Mesendoderm (in vitro differentiated cells): ENCODE data around the gene DDX54.
A peak's percentile ranks its signal among the peaks of the same experiment; 100 is the strongest.

ENCODE experiments used
- DNase-seq: peaks from one replicate; pipeline ENCODE4 v3.0.0; 2013
- H2AK5ac ChIP-seq: 2 replicates; pipeline ENCODE4 v1.6.1; 2013; ENCODE audit warnings: low read length, inconsistent platforms
- H2BK120ac ChIP-seq: 2 replicates; pipeline ENCODE4 v1.6.1; 2013; ENCODE audit warnings: low read depth, mild to moderate bottlenecking, low read length, moderate library complexity, mixed read lengths
- H2BK15ac ChIP-seq: replicated peaks from 2 replicates; pipeline ENCODE4 v1.6.1; 2013; ENCODE audit warnings: low read depth, mild to moderate bottlenecking, moderate library complexity
- H2BK5ac ChIP-seq: 2 replicates; pipeline ENCODE4 v1.6.1; 2013; ENCODE audit warnings: low read length, inconsistent platforms
- H3K18ac ChIP-seq: 2 replicates; pipeline ENCODE4 v1.6.1; 2013; ENCODE audit warnings: mild to moderate bottlenecking, low read length, mixed read lengths
- H3K23ac ChIP-seq: one replicate; pipeline ENCODE4 v1.6.1; 2013; ENCODE audit warnings: low read length
- H3K27ac ChIP-seq: 2 replicates; pipeline ENCODE4 v1.5.1; 2013; ENCODE audit warnings: low read depth, mild to moderate bottlenecking, inconsistent platforms, low read length, moderate library complexity
- H3K27me3 ChIP-seq: 2 replicates; pipeline ENCODE4 v1.6.1; 2013; ENCODE audit warnings: low read length, control low read depth, mild to moderate bottlenecking, inconsistent platforms; ENCODE audit not compliant: insufficient read depth, poor library complexity
- H3K36me3 ChIP-seq: 2 replicates; pipeline ENCODE4 v1.6.1; 2013; ENCODE audit warnings: low read length, inconsistent platforms; ENCODE audit not compliant: control insufficient read depth, insufficient read depth
- H3K4ac ChIP-seq: one replicate; pipeline ENCODE4 v1.6.1; 2013; ENCODE audit warnings: low read depth, mild to moderate bottlenecking, low read length, moderate library complexity
- H3K4me1 ChIP-seq: 2 replicates; pipeline ENCODE4 v1.6.1; 2013; ENCODE audit warnings: low read depth, low read length, inconsistent platforms; ENCODE audit not compliant: control insufficient read depth
- H3K4me2 ChIP-seq: 2 replicates; pipeline ENCODE4 v1.6.1; 2013; ENCODE audit warnings: low read length
- H3K4me3 ChIP-seq: 2 replicates; pipeline ENCODE4 v1.5.1; 2013; ENCODE audit warnings: mild to moderate bottlenecking, low read length
- H3K56ac ChIP-seq: one replicate; pipeline ENCODE4 v1.6.1; 2013; ENCODE audit warnings: low read length
- H3K79me1 ChIP-seq: 2 replicates; pipeline ENCODE4 v1.6.1; 2013; ENCODE audit warnings: low read length, inconsistent platforms
- H3K79me2 ChIP-seq: 2 replicates; pipeline ENCODE4 v1.6.1; 2013; ENCODE audit warnings: mild to moderate bottlenecking, low read length; ENCODE audit not compliant: control insufficient read depth, insufficient read depth
- H3K9ac ChIP-seq: 2 replicates; pipeline ENCODE4 v1.6.1; 2013; ENCODE audit warnings: low read length, inconsistent platforms
- H4K5ac ChIP-seq: one replicate; pipeline ENCODE4 v1.6.1; 2013; ENCODE audit warnings: low read length
- H4K8ac ChIP-seq: one replicate; pipeline ENCODE4 v1.6.1; 2013; ENCODE audit warnings: low read depth, mild to moderate bottlenecking, control low read depth, low read length, moderate library complexity
- WGBS: extraction: QIAGEN DNeasy Blood & Tissue Kit; methylation state at CpG from one replicate; pipeline ENCODE4 v1.1.7; 2013; ENCODE audit warnings: low lambda C conversion rate, missing lambda C conversion rate; ENCODE audit not compliant: insufficient coverage; ENCODE audit errors: extremely low coverage; 5-methylcytosine and 5-hydroxymethylcytosine counted together

DDX54 gene

GRCh38 chr12:113181975-113182374, 3.3 kb downstream of the DDX54 start:
- no peak overlapping the region for H2BK120ac ChIP-seq
- H3K27me3 ChIP-seq, result no peaks in the 10 kb centered on the region
- no CpG with 5 or more reads among the region's 3 CpGs for WGBS
- no peak overlapping the region for H2AK5ac ChIP-seq
- H2BK15ac ChIP-seq, result no peak overlapping the region
- H2BK5ac ChIP-seq, result no peak overlapping the region
- H3K23ac ChIP-seq, result no peak overlapping the region
- H3K18ac ChIP-seq, result no peak overlapping the region
- H3K4me3 ChIP-seq, result no peak overlapping the region
- H3K79me2 ChIP-seq, result peaks cover 22% of the 10 kb centered on the region
- H4K8ac ChIP-seq, result no peak overlapping the region
- no peaks in the 10 kb centered on the region for H3K4me1 ChIP-seq
- H3K79me1 ChIP-seq, result peaks cover 13% of the 10 kb centered on the region
- no peak overlapping the region for H3K27ac ChIP-seq
- H3K56ac ChIP-seq, result no peak overlapping the region
- no peak overlapping the region for H4K5ac ChIP-seq
- no peak overlapping the region for H3K4me2 ChIP-seq
- peaks cover 13% of the 10 kb centered on the region for H3K36me3 ChIP-seq
- no peak for DNase-seq
- no peak overlapping the region for H3K4ac ChIP-seq
- no peak overlapping the region for H3K9ac ChIP-seq

DNA sequence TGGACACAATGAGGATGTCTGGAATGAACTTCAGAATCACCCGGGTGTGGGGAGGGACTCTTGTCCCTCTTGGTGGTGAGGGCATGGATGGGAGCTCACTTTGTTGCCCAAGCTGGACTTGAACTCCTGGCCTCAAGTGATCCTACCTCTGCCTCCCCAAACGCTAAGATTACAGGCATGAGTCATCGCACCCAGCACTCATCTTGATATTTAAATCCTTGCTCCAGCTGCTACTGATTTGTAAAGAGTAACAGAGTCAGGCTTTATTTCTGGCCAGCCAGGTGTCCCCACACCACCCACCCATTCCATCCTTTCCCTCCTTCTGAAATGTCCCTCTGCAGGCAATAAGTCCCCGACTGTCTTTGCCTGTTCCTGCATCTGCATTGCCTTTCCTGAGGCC, 4.9 kb downstream of the DDX54 start:
- WGBS, result no CpG with 5 or more reads among the region's 4 CpGs
- H3K27ac ChIP-seq, result no peak overlapping the region
- no peak overlapping the region for H3K4me2 ChIP-seq
- no peak overlapping the region for H3K56ac ChIP-seq
- H3K79me1 ChIP-seq, result peaks cover 8% of the 10 kb centered on the region
- DNase-seq, result no peak
- H2BK5ac ChIP-seq, result no peak overlapping the region
- H4K5ac ChIP-seq, result no peak overlapping the region
- no peaks in the 10 kb centered on the region for H3K4me1 ChIP-seq
- H3K23ac ChIP-seq, result no peak overlapping the region
- H3K27me3 ChIP-seq, result no peaks in the 10 kb centered on the region
- H2AK5ac ChIP-seq, result no peak overlapping the region
- no peak overlapping the region for H3K18ac ChIP-seq
- H3K36me3 ChIP-seq, result peaks cover 14% of the 10 kb centered on the region
- no peak overlapping the region for H2BK120ac ChIP-seq
- no peak overlapping the region for H2BK15ac ChIP-seq
- H4K8ac ChIP-seq, result no peak overlapping the region
- H3K4ac ChIP-seq, result no peak overlapping the region
- H3K79me2 ChIP-seq, result peaks cover 19% of the 10 kb centered on the region
- no peak overlapping the region for H3K9ac ChIP-seq
- H3K4me3 ChIP-seq, result no peak overlapping the region

DNA sequence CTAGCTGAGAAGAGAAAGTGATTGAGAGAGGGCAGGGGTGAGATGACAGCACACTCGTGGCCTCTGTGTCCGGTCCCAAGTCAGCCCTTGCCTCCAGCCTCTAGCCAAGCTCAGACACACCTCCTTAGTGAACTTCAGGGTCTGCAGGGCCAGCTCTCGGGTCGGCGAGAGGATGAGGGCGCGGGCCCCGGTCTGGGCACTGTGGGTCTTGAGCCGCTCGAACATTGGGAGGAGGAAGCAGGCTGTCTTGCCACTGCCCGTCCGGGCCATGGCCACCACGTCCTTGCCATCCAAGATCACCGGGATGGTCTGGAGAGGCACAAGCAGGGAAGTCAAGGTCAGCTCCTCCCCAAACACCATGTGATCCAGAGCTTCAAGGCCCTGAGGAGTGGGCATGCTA, 6.3 kb downstream of the DDX54 start:
- no peak overlapping the region for H3K4ac ChIP-seq
- no peak overlapping the region for H4K5ac ChIP-seq
- no peak overlapping the region for H3K56ac ChIP-seq
- no peak overlapping the region for H4K8ac ChIP-seq
- H3K79me2 ChIP-seq, result peaks cover 14% of the 10 kb centered on the region
- H3K27ac ChIP-seq, result no peak overlapping the region
- H3K18ac ChIP-seq, result no peak overlapping the region
- no peak overlapping the region for H2BK15ac ChIP-seq
- H3K4me3 ChIP-seq, result no peak overlapping the region
- no CpG with 5 or more reads among the region's 14 CpGs for WGBS
- H2BK120ac ChIP-seq, result no peak overlapping the region
- H3K23ac ChIP-seq, result no peak overlapping the region
- no peak overlapping the region for H3K9ac ChIP-seq
- H2BK5ac ChIP-seq, result no peak overlapping the region
- H2AK5ac ChIP-seq, result no peak overlapping the region
- H3K27me3 ChIP-seq, result no peaks in the 10 kb centered on the region
- H3K36me3 ChIP-seq, result peaks cover 16% of the 10 kb centered on the region
- no peaks in the 10 kb centered on the region for H3K4me1 ChIP-seq
- no peak for DNase-seq
- peaks cover 8% of the 10 kb centered on the region for H3K79me1 ChIP-seq
- no peak overlapping the region for H3K4me2 ChIP-seq

GRCh38 chr12:113174461-113175384, 10.6 kb downstream of the DDX54 start:
- peaks cover 28% of the 10 kb centered on the region for H3K36me3 ChIP-seq

GRCh38 chr12:113173081-113173698, 12.1 kb downstream of the DDX54 start:
- H3K18ac ChIP-seq, result no peak overlapping the region
- H3K4me2 ChIP-seq, result no peak overlapping the region
- H3K27ac ChIP-seq, result no peak overlapping the region
- no peak overlapping the region for H3K9ac ChIP-seq
- no peak overlapping the region for H3K56ac ChIP-seq
- H3K79me2 ChIP-seq, result no peaks in the 10 kb centered on the region
- H3K4me1 ChIP-seq, result no peaks in the 10 kb centered on the region
- no peak overlapping the region for H4K5ac ChIP-seq
- no peak overlapping the region for H3K4ac ChIP-seq
- H3K27me3 ChIP-seq, result no peaks in the 10 kb centered on the region
- H3K36me3 ChIP-seq, result peaks cover 24% of the 10 kb centered on the region
- no peak overlapping the region for H3K4me3 ChIP-seq
- no peaks in the 10 kb centered on the region for H3K79me1 ChIP-seq
- WGBS, result no CpG with 5 or more reads among the region's 7 CpGs
- H2BK15ac ChIP-seq, result no peak overlapping the region
- H3K23ac ChIP-seq, result no peak overlapping the region
- no peak overlapping the region for H2BK120ac ChIP-seq
- H4K8ac ChIP-seq, result no peak overlapping the region
- H2BK5ac ChIP-seq, result no peak overlapping the region
- no peak for DNase-seq
- H2AK5ac ChIP-seq, result no peak overlapping the region

More at GRCh38 chr12:113174461-113175384, 10.6 kb downstream of the DDX54 start:
- H2BK5ac ChIP-seq, result no peak overlapping the region
- H2BK15ac ChIP-seq, result no peak overlapping the region
- H3K18ac ChIP-seq, result no peak overlapping the region
- no peak overlapping the region for H3K4me3 ChIP-seq
- H3K23ac ChIP-seq, result no peak overlapping the region
- H3K56ac ChIP-seq, result no peak overlapping the region
- WGBS, result no CpG with 5 or more reads among the region's 32 CpGs
- H3K27me3 ChIP-seq, result no peaks in the 10 kb centered on the region
- H4K5ac ChIP-seq, result no peak overlapping the region
- DNase-seq, result peak; percentile 66
- no peaks in the 10 kb centered on the region for H3K79me2 ChIP-seq
- H3K27ac ChIP-seq, result no peak overlapping the region
- H3K4me1 ChIP-seq, result no peaks in the 10 kb centered on the region
- H3K4me2 ChIP-seq, result no peak overlapping the region
- no peak overlapping the region for H3K9ac ChIP-seq
- H3K79me1 ChIP-seq, result no peaks in the 10 kb centered on the region
- H4K8ac ChIP-seq, result no peak overlapping the region
- H2AK5ac ChIP-seq, result no peak overlapping the region
- no peak overlapping the region for H3K4ac ChIP-seq
- H2BK120ac ChIP-seq, result no peak overlapping the region
